ENCODE data around the gene INPP5A.
"Not testable (repeated sequence)": the region's sequence is repeated elsewhere in the genome, so short reads cannot be mapped to it uniquely, and the experiment has no call there.

INPP5A gene

DNA sequence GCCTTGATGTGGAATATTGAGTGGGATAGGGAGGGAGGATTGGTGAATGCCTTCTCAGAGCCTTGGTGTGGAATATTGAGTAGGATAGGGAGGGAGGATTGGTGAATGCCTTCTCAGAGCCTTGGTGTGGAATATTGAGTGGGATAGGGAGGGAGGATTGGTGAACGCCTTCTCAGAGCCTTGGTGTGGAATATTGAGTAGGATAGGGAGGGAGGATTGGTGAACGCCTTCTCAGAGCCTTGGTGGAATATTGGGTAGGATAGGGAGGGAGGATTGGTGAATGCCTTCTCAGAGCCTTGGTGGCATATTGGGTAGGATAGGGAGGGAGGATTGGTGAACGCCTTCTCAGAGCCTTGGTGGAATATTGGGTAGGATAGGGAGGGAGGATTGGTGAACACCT is 16.0 kb downstream of the INPP5A start:
- H3K36me3 ChIP-seq (ENCODE audit: control insufficient read depth, insufficient read depth, low read length); H3K9ac ChIP-seq (ENCODE audit: low read length); H3K4me3 ChIP-seq (ENCODE audit: low read length); H3K27me3 ChIP-seq (ENCODE audit: control insufficient read depth, insufficient read depth, low read length); H3K27ac ChIP-seq (ENCODE audit: low read depth, low read length); H3K4me1 ChIP-seq (ENCODE audit: control insufficient read depth, insufficient read depth, low read length): not testable (repeated sequence)

- Histone ChIP-seq H3K27me3 (ENCODE audit: control insufficient read depth, insufficient read depth, low read length) (no peaks in the 10 kb centered on the region), H3K27ac (ENCODE audit: low read depth, low read length) (no peak overlapping the region), H3K36me3 (ENCODE audit: control insufficient read depth, insufficient read depth, low read length) (no peaks in the 10 kb centered on the region), H3K4me3 (ENCODE audit: low read length) (no peak overlapping the region), H3K4me1 (ENCODE audit: control insufficient read depth, insufficient read depth, low read length) (peaks cover 8% of the 10 kb centered on the region), H3K9ac (ENCODE audit: low read length) (no peak overlapping the region)
Measured at GRCh38 chr10:132554053-132554990, 16.7 kb downstream of the INPP5A start.

DNA sequence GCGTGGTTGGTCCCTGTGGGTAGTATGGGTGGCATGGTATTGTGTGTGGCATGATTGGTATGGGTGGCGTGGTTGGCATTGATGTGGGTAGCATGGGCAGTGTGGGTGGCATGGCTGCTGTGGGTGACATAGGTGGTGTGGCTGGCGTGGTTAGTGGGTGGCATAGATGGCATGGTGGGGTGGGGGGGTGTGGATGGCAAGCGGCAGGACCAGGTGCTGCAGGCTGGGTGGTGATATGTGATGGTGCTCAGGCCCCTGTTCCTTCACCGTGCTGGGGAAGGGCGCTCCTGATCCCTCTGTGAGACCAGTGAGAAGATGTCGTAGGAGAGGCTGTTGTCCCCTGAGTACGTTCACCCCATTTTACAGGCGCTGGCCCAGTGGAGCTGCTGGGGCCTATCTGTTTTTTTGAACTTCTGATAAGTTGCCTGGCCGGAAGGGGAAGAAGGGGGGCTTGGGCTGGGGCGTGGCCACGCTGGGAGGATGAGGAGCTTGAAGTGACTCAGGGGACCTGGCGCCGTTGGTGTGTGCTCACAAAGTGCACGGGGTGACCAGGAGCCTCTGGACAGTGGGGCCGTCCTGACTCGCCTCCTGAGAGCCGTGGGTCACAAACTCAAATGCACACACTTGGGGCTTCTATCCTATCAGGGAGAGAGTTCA is 17.5 kb downstream of the INPP5A start:
- Histone ChIP-seq H3K4me3 (ENCODE audit: low read length) (no peak overlapping the region), H3K27ac (ENCODE audit: low read depth, low read length) (no peak overlapping the region), H3K27me3 (ENCODE audit: control insufficient read depth, insufficient read depth, low read length) (no peaks in the 10 kb centered on the region), H3K9ac (ENCODE audit: low read length) (no peak overlapping the region), H3K4me1 (ENCODE audit: control insufficient read depth, insufficient read depth, low read length) (peaks cover 6% of the 10 kb centered on the region), H3K36me3 (ENCODE audit: control insufficient read depth, insufficient read depth, low read length) (no peaks in the 10 kb centered on the region)

- Histone ChIP-seq H3K4me1 (ENCODE audit: control insufficient read depth, insufficient read depth, low read length) (peaks cover 11% of the 10 kb centered on the region), H3K27me3 (ENCODE audit: control insufficient read depth, insufficient read depth, low read length) (no peaks in the 10 kb centered on the region), H3K9ac (ENCODE audit: low read length) (no peak overlapping the region), H3K4me3 (ENCODE audit: low read length) (no peak overlapping the region), H3K27ac (ENCODE audit: low read depth, low read length) (no peak overlapping the region), H3K36me3 (ENCODE audit: control insufficient read depth, insufficient read depth, low read length) (no peaks in the 10 kb centered on the region)
Measured at GRCh38 chr10:132555648-132556575, 18.3 kb downstream of the INPP5A start.

DNA sequence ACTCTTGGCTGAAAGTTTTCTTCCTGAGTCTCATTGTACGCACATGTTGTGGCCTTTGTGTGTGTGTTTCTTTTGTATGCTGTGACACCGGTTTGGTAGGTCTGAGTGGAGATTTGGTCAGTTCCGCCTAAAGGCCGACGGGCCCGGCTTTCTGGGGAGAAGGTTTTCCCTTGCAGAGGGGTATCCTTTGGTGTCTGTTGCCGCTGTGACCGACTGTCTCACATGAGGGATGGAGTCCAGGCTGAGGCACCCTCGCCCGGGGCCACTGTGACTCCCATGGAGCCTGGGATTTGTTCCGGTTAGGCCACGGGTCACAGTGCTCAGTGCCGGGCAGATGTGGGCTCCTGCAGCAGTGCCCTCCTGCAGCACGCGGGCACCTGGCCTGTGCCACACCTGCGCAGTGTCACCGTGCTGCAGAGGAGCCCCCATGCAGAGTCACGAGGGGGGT is 19.4 kb downstream of the INPP5A start:
- Histone ChIP-seq H3K27me3 (ENCODE audit: control insufficient read depth, insufficient read depth, low read length) (no peaks in the 10 kb centered on the region), H3K4me3 (ENCODE audit: low read length) (no peak overlapping the region), H3K36me3 (ENCODE audit: control insufficient read depth, insufficient read depth, low read length) (no peaks in the 10 kb centered on the region), H3K9ac (ENCODE audit: low read length) (no peak overlapping the region), H3K27ac (ENCODE audit: low read depth, low read length) (no peak overlapping the region), H3K4me1 (ENCODE audit: control insufficient read depth, insufficient read depth, low read length) (peaks cover 10% of the 10 kb centered on the region)

DNA sequence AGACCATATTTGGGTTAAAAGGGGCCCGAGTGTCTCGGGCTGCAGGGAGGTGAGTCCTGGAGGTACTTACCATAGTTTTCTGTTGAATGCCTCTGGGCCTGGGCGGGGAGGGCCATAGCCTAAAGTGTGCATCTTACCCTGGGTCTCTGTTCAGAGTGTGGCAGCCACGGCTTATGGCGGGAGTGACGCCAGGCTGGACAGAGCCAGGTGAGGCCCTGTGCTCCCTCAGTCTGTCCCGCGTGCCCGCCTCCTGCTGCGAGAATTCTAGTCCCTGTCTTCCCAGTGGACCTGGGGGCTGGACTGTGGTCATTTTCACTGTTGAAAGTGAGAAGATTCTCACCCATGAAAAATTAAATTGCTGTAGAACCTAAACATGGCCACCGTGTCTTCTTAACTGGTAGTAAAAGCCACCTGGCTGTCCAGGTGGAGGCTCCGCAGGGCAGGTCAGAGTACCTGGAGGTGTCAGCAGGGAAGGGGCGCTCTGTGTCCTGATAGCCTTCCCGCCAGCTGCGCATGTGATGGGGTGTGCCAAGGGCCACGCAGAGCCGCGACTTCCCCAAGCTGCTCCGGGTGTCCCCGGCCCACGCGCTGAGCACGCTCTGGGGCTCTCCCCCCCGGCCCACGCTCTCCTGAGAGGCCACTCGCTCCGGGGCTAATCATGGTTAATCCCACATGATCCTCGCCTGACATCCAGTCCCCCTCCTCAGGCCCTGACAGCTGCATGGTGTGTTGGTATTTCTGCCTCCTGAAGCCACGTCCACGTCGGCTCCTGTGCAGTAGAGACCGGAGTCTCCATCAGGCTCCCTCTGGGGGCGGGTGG is 20.3 kb downstream of the INPP5A start:
- Histone ChIP-seq H3K9ac (ENCODE audit: low read length) (no peak overlapping the region), H3K27me3 (ENCODE audit: control insufficient read depth, insufficient read depth, low read length) (no peaks in the 10 kb centered on the region), H3K27ac (ENCODE audit: low read depth, low read length) (no peak overlapping the region), H3K36me3 (ENCODE audit: control insufficient read depth, insufficient read depth, low read length) (no peaks in the 10 kb centered on the region), H3K4me3 (ENCODE audit: low read length) (no peak overlapping the region), H3K4me1 (ENCODE audit: control insufficient read depth, insufficient read depth, low read length) (peaks cover 11% of the 10 kb centered on the region)

- H3K4me1 ChIP-seq (ENCODE audit: control insufficient read depth, insufficient read depth, low read length) = peaks cover 16% of the 10 kb centered on the region
Measured at GRCh38 chr10:132558516-132559413, 21.2 kb downstream of the INPP5A start.

GRCh38 chr10:132559538-132559937 is 22.0 kb downstream of the INPP5A start:
- Histone ChIP-seq H3K27ac (ENCODE audit: low read depth, low read length) (no peak overlapping the region), H3K9ac (ENCODE audit: low read length) (no peak overlapping the region), H3K4me3 (ENCODE audit: low read length) (no peak overlapping the region), H3K4me1 (ENCODE audit: control insufficient read depth, insufficient read depth, low read length) (peaks cover 22% of the 10 kb centered on the region), H3K36me3 (ENCODE audit: control insufficient read depth, insufficient read depth, low read length) (no peaks in the 10 kb centered on the region), H3K27me3 (ENCODE audit: control insufficient read depth, insufficient read depth, low read length) (no peaks in the 10 kb centered on the region)

More at GRCh38 chr10:132558516-132559413, 21.2 kb downstream of the INPP5A start:
- Histone ChIP-seq H3K4me3 (ENCODE audit: low read length) (no peak overlapping the region), H3K27me3 (ENCODE audit: control insufficient read depth, insufficient read depth, low read length) (no peaks in the 10 kb centered on the region), H3K27ac (ENCODE audit: low read depth, low read length) (no peak overlapping the region), H3K9ac (ENCODE audit: low read length) (no peak overlapping the region), H3K36me3 (ENCODE audit: control insufficient read depth, insufficient read depth, low read length) (no peaks in the 10 kb centered on the region)

GRCh38 chr10:132560241-132560731 is 22.7 kb downstream of the INPP5A start:
- H3K9ac ChIP-seq (ENCODE audit: low read length) = no peak overlapping the region
- H3K36me3 ChIP-seq (ENCODE audit: control insufficient read depth, insufficient read depth, low read length) = no peaks in the 10 kb centered on the region
- peaks cover 25% of the 10 kb centered on the region for H3K4me1 ChIP-seq (ENCODE audit: control insufficient read depth, insufficient read depth, low read length)
- no peaks in the 10 kb centered on the region for H3K27me3 ChIP-seq (ENCODE audit: control insufficient read depth, insufficient read depth, low read length)
- no peak overlapping the region for H3K27ac ChIP-seq (ENCODE audit: low read depth, low read length)
- H3K4me3 ChIP-seq (ENCODE audit: low read length) = no peak overlapping the region

DNA sequence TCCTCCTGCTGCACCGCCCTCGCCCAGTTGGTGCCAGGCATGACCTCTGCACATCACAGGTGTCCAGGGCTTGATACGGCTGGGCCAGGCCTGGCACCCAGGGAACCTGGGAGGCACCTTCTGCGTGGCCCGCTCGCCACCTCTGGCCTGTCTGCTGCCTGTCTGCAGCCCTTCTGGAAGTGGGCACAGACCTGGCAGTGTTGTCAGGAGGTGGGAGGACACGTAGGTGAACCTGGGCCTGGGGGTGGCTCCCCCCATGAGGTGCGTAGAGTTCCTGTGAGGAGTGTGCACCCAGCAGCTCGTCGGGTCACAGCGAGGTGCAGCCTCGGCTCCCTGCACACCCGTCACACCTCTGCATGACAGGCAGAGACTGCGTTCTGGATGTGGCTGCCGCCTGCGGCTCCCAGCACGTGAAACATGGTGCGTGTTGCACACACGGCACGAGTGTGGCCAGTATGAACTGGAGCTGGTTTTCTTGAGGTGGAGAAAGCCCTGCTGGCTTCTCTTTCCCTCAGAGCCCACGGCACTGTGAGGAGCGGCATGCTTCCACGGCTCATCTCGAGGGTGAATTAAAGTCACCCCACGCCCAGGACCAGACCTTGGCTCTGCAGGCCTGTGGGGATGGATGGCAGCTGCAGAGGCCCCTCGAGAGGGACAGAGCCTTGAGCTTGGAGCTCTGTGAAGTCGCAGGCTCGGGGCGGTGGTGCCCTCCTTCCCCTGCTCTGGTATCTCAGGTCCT is 24.8 kb downstream of the INPP5A start:
- no peak overlapping the region for H3K27ac ChIP-seq (ENCODE audit: low read depth, low read length)
- H3K9ac ChIP-seq (ENCODE audit: low read length) = no peak overlapping the region
- H3K4me1 ChIP-seq (ENCODE audit: control insufficient read depth, insufficient read depth, low read length) = peaks cover 24% of the 10 kb centered on the region

More for the DNA sequence above, 24.8 kb downstream of the INPP5A start:
- no peaks in the 10 kb centered on the region for H3K27me3 ChIP-seq (ENCODE audit: control insufficient read depth, insufficient read depth, low read length)
- H3K36me3 ChIP-seq (ENCODE audit: control insufficient read depth, insufficient read depth, low read length) = no peaks in the 10 kb centered on the region
- H3K4me3 ChIP-seq (ENCODE audit: low read length) = no peak overlapping the region

Data from rectal smooth muscle tissue (tissue), 1 donor.